ENCODE data around the gene CD300H.

CD300H gene

GRCh38 chr17:74573169-74573568 lies 5.9 kb upstream of the CD300H start:
- H3K27ac ChIP-seq, result no peak overlapping the region
- TF ChIP-seq, protein P1, sequence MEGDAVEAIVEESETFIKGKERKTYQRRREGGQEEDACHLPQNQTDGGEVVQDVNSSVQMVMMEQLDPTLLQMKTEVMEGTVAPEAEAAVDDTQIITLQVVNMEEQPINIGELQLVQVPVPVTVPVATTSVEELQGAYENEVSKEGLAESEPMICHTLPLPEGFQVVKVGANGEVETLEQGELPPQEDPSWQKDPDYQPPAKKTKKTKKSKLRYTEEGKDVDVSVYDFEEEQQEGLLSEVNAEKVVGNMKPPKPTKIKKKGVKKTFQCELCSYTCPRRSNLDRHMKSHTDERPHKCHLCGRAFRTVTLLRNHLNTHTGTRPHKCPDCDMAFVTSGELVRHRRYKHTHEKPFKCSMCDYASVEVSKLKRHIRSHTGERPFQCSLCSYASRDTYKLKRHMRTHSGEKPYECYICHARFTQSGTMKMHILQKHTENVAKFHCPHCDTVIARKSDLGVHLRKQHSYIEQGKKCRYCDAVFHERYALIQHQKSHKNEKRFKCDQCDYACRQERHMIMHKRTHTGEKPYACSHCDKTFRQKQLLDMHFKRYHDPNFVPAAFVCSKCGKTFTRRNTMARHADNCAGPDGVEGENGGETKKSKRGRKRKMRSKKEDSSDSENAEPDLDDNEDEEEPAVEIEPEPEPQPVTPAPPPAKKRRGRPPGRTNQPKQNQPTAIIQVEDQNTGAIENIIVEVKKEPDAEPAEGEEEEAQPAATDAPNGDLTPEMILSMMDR (IDR thresholded peaks at IDR 0.05), result no peak
- no peak for TF ChIP-seq ZFX (IDR thresholded peaks at IDR 0.05; ENCODE audit: borderline replicate concordance)

DNA sequence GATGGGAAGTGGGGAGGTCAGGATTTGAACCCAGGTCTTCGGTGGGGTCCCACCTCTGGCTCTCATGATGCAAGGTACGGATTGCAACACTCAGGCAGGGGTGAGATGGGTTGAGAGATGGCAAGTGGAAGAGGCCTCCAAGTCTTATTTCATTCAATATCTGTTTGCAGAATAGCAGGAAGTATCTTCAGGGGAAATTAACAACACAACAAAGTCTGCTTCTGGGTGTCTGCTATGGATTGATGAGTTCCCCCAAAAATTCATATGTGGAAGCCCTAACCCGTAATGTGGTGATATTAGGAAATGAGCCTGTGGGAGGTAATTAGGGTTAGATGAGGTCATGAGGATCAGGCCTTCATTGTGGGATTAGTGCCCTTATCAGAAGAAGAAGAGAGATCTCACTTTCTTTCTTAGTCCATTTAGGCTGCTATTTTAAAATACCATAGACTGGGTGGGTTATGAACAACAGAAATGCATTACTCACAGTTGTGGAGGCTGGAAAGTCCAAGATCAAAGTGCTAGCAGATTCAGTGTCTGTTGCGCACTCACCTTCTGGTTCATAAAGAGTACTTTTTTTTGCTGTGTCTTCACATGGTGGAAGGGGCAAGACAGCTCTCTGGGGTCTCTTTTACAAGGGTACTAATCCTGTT lies 4.4 kb upstream of the CD300H start:
- H3K27ac ChIP-seq, result no peak overlapping the region
- no peak for TF ChIP-seq ZFX (IDR thresholded peaks at IDR 0.05; ENCODE audit: borderline replicate concordance)
- TF ChIP-seq, protein P1 (IDR thresholded peaks at IDR 0.05), result no peak

DNA sequence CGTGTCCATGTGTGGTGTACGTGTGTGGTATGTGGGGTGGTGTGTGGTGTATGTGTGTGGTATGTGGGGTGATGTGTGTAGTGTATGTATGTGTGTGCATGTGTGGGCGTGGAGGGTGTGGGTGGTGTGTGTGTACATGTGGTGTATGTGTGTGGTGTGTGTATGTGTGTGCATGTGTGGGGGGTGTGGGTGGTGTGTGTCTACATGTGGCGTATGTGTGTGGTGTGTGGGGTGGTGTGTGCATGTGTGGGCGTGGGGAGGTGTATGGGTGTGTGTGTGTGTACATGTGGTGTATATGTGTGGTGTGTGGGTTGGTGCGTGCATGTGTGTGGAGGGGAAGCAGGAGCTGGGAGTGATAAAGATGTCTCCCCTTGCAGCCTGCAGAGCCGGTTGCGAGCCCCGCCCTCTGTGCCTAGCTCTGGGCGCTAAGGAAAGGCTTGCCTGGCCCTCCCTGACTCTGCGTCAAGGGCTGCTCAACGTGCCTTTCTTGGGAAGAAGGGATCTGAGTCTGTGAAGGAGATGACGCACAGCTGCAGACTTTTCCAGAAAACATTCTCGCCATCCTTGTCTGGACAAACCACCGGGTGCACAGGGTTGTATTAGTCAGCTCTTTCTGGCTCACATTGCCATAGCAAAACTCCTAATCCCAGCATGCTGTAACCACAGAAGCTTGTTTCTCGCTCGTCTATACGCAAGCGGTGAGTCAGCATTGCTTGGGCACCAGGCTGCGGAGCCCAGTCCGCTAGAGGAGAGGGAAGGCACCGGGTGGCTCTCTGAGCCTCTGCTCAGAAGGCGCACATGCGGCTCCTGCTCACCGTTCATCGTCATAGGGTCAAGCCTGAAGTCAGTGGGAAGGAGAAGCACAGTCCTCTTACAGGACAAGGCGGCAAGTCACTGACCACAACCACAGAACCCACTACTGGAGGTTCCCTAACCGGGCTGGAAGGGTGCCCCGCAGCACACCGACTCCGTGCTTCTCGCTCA lies 2.0 kb upstream of the CD300H start:
- TF ChIP-seq, protein P1 (IDR thresholded peaks at IDR 0.05), result no peak
- TF ChIP-seq ZFX (IDR thresholded peaks at IDR 0.05; ENCODE audit: borderline replicate concordance), result no peak
- H3K27ac ChIP-seq, result no peak overlapping the region

- TF ChIP-seq ZFX (IDR thresholded peaks at IDR 0.05; ENCODE audit: borderline replicate concordance), result no peak
- TF ChIP-seq, protein P1 (IDR thresholded peaks at IDR 0.05), result no peak
- H3K27ac ChIP-seq, result no peak overlapping the region
These were observed 981 bp upstream of the CD300H start for GRCh38 chr17:74568106-74568873.

DNA sequence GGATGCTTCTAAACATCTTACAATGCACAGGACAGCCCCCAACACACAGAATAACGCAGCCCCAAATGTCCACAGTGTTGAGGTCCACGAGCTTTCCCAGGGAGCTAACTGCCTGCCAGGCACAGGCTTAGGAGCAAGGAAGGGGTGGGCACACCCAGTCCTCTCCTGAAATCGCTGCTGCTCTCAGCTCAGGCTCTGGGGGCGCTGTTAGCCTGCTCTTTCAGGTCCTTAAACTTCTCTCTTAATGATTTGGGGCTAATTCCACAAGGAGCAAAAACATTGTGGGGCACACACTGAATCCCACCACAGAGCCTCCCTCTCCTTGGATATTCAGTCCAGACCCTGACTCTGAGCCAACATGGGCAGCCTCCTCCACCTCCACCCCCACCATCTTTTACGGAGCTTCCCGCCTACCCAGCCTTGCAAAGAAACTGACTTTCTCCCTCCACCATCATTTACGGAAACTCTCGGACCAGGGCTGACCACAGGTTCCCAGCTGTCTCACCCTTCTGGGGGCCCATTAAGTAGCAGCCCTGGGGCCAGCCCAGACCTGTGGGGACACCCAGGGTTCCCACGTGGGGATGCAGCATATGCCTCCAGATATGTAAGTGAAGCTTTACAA lies 1.1 kb downstream of the CD300H start:
- H3K27ac ChIP-seq, result no peak overlapping the region
- TF ChIP-seq ZFX (IDR thresholded peaks at IDR 0.05; ENCODE audit: borderline replicate concordance), result no peak
- TF ChIP-seq, protein P1 (IDR thresholded peaks at IDR 0.05), result peak; percentile 79

GRCh38 chr17:74565126-74565525 lies 2.2 kb downstream of the CD300H start:
- TF ChIP-seq, protein P1 (IDR thresholded peaks at IDR 0.05), result no peak
- no peak for TF ChIP-seq ZFX (IDR thresholded peaks at IDR 0.05; ENCODE audit: borderline replicate concordance)

More at GRCh38 chr17:74565126-74565525, 2.2 kb downstream of the CD300H start:
- no peak overlapping the region for H3K27ac ChIP-seq
